Measurements from ENCODE around the gene TSPAN18.

TSPAN18 gene

DNA sequence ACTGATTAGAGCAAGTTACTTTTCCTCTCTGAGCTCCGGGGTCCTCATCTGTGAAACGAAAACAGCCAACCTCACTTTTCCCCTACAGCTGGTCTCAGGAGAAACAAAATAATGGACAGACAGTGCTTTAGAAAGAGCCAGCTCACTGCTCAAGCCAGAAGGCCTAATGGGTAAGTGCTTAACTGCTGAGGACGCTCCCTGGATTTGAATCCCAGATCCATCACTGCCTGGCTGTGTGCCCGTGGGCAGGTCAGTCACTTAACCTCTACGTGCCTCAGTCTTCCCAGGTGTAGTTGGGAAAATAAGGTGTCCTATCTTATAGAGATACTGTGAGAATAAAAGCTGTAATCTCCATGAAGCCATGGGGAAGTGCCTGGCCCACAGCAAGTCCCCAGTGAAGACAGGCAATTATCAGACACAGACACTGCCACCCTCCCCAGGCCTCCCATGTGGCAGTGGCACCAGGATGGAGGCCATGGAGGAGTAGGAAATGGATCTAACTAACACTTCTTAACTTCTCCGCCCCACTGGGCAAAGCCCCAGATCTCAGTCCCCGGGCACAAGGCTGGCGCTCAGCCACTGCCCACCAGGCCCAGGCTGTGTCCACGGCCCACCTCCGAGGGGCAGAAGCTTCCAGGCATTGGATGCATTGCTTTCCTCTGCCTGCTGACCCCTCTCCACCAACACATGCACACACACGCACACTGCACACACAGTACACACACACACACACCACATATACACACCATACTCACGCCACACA, 214.7 kb downstream of the TSPAN18 start:
- no peak for DNase-seq

DNA sequence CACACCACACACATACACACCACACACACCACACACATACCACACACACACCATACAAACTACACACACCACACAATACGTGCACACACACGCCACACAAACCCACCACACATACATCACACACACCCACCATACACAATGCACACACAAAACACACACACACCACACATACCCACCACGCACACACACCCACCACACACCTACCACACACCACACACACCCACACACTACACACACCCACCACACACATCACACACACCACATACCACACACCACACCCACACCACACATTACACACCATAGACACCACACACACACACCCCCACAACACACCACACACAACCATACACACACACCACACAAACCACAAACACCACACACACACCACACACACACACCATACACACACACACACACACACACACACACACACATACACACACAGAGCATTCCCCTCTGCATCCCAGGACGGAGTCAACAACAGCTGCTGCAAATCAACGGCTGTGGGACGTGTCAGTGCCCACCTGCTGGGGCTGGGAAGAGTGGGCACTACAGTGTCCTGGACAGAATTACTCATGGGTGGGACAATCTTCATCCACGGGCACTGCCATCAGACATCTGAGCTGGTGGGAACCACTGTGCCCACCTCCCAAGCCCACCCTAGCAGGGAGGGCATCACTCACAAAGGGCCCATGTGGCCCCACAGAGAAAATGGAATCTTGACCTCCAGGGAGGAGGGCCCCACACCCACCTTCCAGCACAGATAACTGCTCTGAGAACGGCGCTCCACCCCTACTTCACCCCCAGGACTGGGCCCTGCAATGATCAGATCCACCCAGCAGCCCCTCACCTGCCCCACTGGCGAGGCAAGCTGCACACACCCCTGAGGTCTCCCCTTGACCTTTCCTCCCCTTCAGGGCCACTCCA, 215.5 kb downstream of the TSPAN18 start:
- DNase-seq: no peak

DNA sequence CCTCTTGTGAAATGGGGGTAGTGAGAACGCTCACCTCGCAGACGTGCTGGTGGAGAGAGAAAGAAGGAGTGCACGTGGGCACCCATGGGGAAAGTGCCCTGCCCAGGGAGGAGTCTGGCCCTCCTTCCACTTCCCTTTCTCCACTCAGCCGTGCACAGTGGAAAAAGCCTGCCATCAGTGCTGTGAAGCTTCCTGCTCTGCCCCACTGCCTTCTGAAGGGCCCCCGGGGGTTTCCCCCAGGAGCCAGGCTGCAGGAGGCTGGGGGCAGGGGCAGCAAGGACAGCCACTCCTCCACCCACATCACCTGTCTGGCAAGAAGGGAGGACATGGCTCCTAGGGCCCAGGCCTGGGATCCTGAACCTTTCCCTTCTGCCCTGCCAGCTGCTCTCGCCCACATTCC, 216.4 kb downstream of the TSPAN18 start:
- peak in 4 of 56 donors; percentile 16 to 34 (median 26) for DNase-seq

DNA sequence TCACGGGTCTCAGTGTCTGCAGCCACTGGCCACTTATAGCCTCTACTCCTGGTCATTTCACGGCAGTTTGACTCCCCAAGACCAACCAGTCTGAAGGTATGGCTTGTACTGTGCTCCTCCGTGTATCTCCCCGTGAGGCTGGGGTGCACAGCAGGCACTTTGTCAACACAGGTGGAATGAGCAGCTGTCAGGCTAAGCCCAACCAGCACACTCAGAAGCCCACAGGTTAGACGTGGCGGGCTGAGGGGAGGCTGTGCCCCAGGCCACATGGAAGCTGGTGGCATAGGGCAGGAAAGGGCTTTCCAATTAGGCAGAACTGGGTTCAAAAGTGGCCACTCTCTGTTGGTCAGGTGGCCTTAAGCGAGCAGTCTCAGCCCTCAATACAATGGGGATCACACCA, 216.9 kb downstream of the TSPAN18 start:
- no peak for DNase-seq

DNA sequence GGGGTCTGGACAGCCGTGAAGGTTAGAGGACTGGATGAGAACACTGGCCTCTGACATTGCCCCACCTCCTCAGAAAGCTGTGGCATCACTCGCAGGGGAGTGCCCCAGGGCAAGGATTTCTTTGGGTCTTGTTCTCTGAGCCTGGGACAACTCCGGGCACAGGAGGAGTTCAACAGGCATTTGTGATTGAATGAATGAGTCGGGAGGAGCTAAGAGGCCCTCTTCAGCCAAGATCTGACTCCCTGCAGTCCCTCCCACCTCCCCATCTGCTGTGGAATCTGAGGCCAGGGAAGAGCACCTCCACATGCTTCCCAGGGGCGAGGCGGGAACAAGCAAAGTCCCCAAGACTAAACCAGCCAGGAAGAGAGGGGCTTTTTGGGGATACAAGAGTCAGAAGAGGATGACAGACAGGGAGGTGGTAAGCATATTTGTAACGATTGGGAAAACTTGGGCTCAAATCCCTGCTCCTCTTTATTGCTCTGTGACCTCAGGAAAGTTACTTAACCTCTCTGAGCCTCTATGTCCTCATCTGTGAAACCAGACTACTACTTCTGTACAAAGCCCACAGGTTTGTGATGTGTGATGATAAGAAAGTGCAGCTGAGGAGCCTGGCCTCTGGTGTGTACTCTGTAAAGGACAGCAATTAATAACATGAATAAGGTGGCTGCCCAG, 217.6 kb downstream of the TSPAN18 start:
- DNase-seq: no peak

DNA sequence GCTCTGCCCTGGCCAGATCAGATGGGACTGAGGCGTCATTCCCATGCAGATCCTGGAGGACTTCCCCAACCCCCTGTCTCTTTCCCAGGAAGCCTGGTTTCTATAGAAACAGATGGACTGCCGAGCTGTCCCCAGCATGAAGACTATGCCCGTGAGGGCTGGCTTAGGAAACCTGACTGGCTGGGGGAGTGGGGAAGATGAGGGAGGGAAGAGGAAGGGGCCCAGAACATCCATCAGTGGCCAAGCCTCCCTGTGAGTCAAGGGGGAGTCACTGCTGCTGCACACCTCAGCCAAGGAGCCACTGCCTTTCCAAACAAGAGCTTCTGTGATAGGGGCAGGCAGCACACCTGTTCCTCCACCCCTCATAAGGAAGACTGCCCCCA, 218.1 kb downstream of the TSPAN18 start:
- no peak for DNase-seq

DNA sequence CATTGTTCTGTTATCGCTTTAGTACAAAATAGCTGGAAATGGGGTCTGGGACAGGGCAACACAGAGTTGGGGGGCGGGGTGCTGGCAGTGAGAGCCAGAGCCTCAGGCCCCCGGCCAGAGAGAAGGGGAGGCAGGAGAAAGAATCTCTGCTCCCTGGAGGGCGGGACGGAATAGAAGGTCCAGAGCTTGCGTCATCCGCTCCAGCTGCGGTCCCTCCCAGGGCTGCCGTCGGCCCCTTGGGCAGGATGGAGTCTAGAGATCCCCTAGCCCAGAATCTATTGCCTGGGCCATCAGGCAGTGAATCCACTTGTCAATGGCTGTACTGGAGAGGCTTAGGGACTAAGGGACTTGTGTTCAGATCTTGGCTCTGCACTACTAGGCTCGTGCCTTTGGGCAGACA, 218.9 kb downstream of the TSPAN18 start:
- no peak for DNase-seq

DNA sequence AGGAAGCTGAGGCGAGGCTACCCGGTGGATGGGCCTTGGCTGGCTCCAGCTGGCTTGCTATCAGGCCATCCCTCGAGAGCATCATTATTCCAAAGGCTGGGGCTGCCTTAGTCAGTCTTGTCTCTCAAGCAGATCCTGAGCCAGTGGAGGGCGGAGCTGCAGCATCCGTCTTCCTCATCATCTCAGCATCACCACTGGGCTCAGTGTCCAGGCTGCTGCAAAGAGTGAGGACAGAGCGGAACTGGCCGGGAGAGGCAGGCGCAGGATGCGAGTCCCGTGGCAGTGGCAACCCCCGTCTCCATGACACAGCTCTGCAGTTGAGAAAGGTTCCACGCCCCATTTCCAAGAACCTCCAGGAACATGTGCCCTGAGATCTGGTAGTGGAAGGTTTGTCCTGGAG, 219.5 kb downstream of the TSPAN18 start:
- peak in 13 of 56 donors; percentile 11 to 50 (median 19) for DNase-seq

DNA sequence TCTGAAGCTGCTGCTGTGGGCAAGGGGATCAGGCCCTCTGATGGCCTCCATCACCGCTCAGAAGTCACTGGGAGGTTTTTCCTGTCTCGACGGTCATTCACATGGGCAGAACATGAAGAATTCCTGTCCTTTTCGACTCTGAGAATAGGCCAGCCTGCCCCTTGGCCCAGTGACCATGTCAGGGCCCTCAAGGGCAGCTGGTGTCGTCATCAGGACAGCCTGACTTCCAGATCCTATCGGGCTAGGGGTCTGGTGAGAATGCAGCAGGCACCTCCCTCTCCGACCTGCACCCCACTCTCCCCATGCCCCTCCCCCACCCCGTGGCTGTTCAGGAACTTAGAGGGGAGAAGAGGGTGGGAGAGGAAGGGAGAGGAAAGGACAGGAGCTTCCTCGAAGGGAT, 220.4 kb downstream of the TSPAN18 start:
- DNase-seq: no peak

DNA sequence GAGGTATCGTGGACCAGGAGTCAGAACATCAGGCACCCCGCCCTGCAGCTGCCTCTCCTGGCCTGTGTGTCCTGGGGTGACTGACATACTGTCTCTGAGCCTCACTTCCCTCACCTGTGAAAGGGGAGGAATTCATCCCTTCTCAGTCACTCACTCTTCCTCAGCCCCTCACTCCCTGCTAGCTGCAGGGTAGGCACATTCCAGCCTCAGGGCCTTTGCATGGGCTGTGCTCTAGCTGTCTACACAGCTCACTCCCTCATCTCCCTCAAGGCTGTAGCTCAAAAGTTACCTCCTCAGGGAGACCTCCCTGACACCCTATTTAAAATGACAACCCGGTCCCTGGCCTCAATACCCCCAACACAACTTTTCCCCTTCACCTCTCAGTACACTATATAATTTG, 221.4 kb downstream of the TSPAN18 start:
- no peak for DNase-seq

DNA sequence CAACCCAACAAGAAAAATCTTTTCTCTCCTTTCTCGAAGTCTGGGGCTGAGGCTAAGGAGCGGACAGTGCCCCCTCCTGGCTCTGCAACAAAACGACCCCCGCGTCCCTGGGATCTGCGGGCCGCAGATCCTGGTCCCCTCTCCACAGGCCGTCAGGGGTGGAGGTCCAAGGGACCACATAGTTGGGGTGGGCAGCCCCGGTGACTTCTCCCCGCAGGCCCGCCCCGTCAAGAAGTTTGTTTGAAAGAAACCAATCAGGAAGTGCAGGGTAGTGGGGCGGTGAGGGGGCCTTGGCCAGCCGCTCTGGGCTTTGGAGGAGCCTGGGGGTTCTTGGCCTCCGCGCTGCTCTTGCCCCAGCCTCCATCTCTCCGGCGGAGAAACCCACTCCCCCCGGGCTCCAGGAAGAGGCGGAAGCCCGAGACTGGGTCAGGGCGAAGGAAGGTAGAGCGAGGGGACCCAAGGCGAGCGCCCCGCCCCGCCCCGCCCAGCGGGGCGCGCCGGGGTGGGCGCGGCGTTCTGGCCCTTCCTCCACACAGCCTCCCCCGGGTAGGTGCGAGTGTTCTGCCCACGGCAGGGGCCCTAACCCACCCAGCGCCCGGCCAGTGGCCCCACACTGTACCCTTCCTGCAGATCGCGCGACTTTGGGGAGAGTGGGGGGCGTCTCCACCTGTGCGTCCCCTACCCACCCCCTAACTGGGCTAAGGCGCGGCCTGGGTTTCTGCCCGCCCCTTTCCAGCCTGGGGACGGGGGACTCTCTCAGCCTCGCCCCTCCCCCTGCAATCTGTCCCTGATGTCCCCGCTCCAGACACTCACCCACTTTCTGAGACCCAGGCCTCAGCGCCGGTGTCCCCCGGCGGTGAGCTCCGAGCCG, 222.6 kb downstream of the TSPAN18 start:
- DNase-seq: peak in 2 of 56 donors; percentile 18 to 42

DNA sequence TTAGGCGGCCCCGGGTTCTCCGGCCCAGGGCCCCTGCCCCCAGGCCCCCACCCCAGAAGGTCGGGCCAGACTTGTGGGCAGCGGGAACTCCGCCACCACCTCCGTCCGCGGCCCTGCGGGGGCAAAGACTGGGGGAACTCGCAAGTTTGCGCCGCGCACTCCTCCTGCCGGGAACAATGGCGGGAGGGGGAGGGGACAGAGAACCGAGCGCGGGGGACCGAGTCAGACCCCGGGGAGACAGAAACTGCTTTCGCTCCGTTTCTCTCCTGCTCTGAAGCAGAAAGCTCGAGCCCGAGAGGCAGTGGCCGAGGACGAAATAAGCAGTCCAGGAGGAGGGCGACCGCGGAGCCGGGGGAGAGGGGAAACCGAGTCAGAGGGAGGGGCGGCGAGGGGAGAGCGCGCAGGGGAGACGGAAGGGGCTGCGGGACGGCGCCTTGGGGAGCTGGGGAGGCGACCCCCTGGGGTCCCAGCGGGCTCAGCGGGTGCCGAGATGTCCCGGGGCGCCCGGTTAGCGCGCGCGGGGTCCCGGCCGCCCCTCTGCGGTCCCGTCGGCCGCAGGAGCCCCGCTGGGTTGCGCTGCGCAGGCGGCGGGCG, 223.4 kb downstream of the TSPAN18 start:
- peak in 4 of 56 donors; percentile 14 to 58 (median 26) for DNase-seq

DNA sequence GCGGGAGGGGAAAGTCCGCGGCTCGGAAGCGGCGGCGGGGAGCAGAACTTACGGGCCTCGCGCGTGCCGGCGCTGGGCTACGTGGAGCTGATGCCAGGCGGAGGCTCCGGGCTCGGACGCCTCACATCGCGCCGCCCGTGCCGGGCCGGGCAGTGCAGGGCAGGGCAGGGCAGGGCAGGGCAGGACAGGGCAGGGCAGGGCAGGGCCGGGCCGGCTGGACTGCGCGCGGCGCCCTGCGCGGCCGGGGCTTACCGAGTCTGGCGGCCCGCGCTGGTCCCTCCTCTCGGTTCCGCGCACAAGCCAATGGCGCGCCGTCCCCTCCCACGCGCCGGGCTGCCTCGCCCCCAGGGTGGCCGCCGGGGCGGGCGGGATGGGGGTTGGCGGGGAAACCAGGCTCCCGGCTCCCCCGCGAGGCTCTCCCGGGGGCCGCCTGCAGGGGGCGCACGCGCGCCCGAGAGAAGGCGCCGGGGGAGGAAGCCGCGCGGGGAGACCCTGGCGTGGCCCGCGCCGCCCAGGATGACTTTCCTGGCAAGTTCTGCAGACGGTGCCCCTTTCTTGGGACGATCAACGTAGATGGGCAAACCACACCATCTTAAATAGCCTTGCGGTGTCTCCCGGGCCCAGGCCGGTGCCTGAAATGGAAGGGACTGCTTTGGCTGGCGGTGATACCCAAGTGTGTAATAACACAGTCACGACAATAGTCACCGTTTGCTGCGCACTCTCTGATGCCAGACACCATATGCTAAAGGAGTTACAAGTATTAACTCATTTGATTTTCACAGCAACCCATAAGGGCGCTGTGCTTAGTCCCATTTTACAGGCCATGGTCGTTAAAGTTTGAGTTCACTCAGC, 224.1 kb downstream of the TSPAN18 start, which contains the start of gene TP53I11:
TSS of gene TP53I11 (minus strand) at position 259 of the 852 bp plus-strand sequence. CDS start 12,548 bp downstream, outside the sequence.
- peak in 30 of 56 donors; percentile 9 to 70 (median 30) for DNase-seq

DNA sequence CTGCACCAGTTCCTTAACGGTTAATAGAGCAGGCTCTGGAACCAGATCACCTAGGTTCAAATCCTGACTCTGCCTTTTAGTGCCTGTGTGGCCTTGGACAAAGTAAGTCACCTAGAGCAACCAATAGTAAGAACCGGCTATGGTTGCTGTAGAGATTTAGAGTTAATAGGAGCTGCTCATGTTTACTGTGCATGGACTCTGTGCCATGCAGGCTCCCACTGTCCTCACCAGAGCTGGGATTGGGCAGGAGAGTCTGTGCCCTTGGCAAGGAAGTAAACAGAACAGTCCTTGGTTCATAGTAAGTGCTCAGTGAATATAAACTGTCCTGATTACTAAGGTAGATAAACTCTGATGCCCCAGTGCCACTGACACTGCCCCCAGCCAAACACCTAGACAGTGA, 225.3 kb downstream of the TSPAN18 start:
- no peak for DNase-seq

DNA sequence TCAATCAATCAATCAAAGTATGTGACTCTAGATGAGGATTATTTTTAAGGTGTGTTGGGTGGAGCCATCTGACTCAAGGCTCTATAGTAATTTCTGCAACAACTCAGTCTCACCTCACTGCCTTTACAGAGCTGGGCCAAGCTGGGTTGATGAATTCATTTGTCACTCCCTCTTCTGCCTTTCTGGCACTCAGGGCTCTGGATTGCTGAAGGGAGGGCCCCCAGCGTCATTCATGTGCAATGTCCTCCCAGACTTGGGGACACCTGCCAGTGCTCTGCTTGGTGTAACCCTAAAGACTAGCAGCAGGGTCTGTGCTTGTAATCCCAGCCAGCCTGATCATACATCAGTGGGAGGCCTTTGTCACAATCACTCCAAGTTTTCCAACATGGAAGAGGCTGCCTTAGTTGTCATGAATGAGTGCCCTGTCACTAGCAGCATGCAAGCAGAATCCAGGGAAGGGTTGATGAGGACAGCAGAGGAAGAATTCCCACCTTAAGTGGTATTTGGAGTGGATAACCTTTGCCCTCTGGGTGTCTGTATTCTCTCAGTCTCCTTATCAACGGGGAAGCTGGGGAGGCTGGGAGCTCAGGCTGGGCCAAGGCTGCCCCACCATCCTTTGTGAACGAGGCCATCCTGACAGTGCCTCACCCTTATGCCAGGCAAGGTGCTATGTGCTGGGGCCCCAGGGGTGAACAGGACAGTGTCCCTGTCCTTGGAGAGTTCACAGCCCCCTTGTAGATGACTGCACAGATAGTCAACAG, 225.9 kb downstream of the TSPAN18 start:
- DNase-seq: no peak

DNA sequence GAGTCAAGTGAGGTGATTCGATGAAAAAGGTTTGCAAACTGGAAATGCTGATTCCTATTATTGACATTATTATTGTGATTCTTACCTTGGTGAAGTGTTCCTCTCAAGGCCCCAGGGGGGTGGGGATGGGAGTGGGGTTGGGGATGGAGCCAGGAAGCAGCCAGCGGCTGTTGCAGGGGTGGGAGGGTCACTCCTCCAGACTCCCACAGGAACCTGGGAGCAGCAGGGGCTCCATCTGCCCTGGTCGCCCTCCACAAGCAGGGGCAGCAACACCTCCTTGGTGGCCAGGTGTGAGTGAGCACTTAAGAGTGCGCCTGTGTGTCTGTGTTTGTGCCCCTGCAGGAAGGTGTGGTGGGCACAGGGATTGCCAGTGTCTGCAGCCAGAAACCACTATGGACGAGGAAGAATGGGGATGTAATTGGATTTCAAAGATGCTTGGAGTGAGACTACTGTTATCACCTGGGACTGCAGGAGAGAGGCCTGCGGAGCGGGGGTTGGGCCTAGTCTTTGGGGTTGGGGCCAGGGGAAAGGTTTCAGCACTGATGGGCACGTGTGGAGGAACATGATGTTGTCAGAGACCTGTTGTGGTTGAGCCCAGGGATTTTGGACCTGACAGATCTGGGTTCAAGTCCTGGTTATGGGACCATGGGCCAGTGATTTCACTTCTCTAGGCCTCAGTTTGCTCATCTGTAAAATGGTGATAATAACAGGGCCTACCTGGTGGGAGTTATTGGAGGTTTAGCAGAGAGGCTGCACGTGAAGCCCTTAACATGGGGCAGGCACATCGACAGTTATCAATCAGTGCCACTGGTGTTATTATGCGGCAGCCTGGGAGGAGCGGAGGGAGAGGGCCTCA, 227.5 kb downstream of the TSPAN18 start:
- DNase-seq: no peak

DNA sequence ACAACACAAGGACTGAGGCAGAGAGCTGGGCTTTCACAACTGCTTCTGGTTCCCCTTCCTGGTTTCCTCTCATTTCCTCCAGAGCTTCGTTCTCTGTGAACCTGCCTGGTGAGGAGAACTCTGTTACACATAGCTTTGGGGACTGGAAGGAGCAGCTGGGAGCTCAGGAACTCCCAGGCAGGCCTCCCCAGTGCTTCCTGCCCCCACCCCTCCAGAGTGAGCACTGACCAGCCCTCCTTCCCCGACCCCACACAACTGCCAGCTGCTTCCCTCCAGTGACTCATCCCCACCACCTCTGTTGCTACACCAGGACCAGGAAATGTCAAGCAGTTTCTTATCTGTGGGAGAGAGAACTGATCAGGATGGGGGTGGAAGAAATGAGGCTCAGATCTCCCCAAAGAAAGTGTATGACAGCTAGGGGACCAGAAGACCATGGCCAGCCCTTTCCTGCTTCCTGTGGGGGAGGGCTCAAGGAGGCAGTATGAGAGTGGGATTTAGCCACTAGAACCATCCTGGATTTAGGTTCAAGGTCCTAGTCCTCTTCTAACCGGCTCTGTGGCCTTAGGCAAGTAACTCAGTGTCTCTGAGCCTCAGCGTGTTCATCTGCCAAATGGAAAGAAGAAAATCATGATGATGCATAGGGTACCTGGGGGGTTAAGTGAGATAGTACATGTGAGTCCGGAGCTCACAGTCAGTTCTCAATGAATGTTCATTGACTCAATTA, 228.4 kb downstream of the TSPAN18 start:
- peak in 14 of 56 donors; percentile 9 to 39 (median 26) for DNase-seq
